ENCODE results near the gene ARHGEF7. TPM values are rescaled to one million over a fixed set of nuclear protein-coding genes. Genes with fewer than 3 reads are reported as not detected.

Gene ARHGEF7
- 30.5 and 43.8 TPM in 2 replicates for total RNA-seq (ENCODE audit: low replicate concordance)

DNA sequence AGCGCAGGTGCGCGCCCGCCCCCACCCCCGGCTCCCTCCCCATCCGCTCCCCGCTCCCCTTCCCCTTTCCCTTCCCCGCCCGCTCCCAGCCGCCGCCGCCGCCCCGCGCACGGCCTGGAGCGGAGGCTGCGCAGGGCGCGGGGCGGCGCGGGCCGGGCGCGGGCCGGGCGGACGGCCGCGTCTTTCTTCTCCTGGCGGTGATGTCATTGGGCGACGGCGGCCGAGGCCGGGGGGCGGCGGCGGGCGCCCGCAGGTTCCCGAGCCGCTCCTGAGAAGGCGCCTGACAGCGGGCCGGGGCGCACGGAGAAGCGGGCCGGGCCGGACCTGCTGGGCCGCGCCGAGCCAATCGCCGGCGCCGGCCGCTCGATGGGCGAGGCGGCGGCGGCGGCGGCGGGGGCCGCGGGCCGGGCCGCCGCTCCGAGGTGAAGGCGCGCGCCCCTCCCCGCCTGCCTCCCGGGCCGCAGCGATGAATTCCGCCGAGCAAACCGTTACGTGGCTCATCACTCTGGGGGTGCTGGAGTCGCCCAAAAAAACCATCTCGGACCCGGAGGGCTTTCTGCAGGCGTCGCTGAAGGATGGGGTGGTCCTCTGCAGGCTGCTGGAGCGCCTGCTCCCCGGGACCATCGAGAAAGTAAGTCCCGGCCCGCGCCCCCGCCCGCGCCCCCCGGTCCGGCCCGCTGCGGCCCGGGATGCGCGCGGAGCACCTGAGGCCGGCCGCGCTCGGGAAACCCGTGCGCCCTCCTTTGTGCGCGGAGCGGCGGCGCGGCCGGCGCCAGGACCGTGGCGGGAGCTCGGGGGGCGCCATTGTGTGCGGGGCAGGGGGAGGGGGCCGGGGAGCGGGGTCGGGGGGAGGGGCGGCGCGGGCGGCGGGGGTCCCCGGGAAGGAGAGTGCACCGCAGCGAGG, at the start of gene ARHGEF7:
Gene ARHGEF7 (plus strand): TSS at position 250 of the 904 bp plus-strand sequence. CDS start 217 bp downstream, at position 467.

GRCh38 chr13:111319998-111320911, 205.1 kb downstream of the ARHGEF7 start, which contains the start of gene TEX29:
TSS of gene TEX29 (plus strand) at chr13:111320642. CDS start at chr13:111320891, 249 bp downstream.

Other genes with a start within 250 kb of the ARHGEF7 start
- 55.5 and 132 TPM in 2 replicates for gene ANKRD10, start 200.2 kb upstream of the ARHGEF7 start, total RNA-seq (ENCODE audit: low replicate concordance)
- 0.15 and 3.6 TPM in 2 replicates for gene TEX29, start 205.3 kb downstream of the ARHGEF7 start, total RNA-seq (ENCODE audit: low replicate concordance)